ENCODE data around the gene GPR150. TPM values are rescaled to one million over a fixed set of nuclear protein-coding genes. Genes with fewer than 3 reads are reported as not detected.

Gene GPR150
- total and polyA plus RNA-seq, 2 of the 4 experiments (the other 2 are of a cell fraction) = under 0.01 to 0.10 TPM

DNA sequence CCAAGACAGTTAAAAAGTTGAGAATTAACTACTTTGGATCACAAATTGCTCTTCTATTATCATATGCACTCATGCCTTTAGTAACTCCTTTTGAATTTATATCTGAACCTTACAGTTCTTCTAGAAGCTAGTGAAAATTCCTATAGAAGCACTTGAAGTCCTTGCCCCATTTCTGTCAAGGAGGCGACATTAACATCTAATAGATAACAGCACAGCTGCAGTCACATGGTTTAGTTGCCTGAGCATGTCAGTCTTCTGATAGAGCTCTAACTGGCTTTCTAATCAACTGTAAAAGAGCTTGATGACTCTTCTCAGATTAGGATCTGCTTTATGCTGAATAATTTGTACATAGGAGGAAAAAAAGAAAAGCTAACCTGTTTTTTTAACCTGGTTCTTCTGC lies 35.7 kb downstream of the GPR150 start:
- Histone ChIP-seq H4K8ac (ENCODE audit: low read depth in 2 of 2, low read length in 2 of 2) (no peak overlapping the region), H3K23ac (ENCODE audit: low read depth, low read length) (no peak overlapping the region), H3K9ac (ENCODE audit: low read depth, low read length) (no peak overlapping the region), H2BK5ac (ENCODE audit: low read depth, low read length, poor library complexity, severe bottlenecking) (no peak overlapping the region), H4K5ac (ENCODE audit: low read depth, low read length) (no peak overlapping the region), H2BK15ac (ENCODE audit: low read depth, low read length) (no peak overlapping the region), H3K4me1 (ENCODE audit: control insufficient read depth, insufficient read depth, low read length) (no peaks in the 10 kb centered on the region), H3K56ac (ENCODE audit: extremely low read depth, insufficient read depth, low read length) (no peak overlapping the region), H3K4me3 (ENCODE audit: insufficient read depth, low read depth, low read length) (no peak overlapping the region), H3K4ac (ENCODE audit: low read depth, low read length) (no peak overlapping the region), H3K36me3 (ENCODE audit: control insufficient read depth, insufficient read depth, low read length) (no peaks in the 10 kb centered on the region), H3K4me2 (ENCODE audit: low read depth, low read length) (no peak overlapping the region), H2AFZ (replicated peaks; ENCODE audit: low read length, poor library complexity) (no peak overlapping the region), H3K27ac (ENCODE audit: insufficient read depth, low read length) (no peak overlapping the region), H2AK5ac (ENCODE audit: low read depth, low read length) (no peak overlapping the region), H3K79me1 (ENCODE audit: low read depth in 1 of 2, low read length in 2 of 2) (no peaks in the 10 kb centered on the region), H3K9me3 (ENCODE audit: control insufficient read depth, insufficient read depth, low read length) (no peaks in the 10 kb centered on the region), H4K91ac (ENCODE audit: insufficient read depth, low read depth, low read length) (no peak overlapping the region), H3K27me3 (ENCODE audit: control insufficient read depth, insufficient read depth, low read length) (no peaks in the 10 kb centered on the region), H4K20me1 (ENCODE audit: insufficient read depth, low read length) (no peaks in the 10 kb centered on the region), H2BK20ac (ENCODE audit: low read depth, low read length) (no peak overlapping the region), H2BK120ac (ENCODE audit: low read depth, low read length) (no peak overlapping the region), H3K9me1 (ENCODE audit: insufficient read depth, low read length) (no peaks in the 10 kb centered on the region), H3K18ac (ENCODE audit: low read depth, low read length) (no peak overlapping the region), H2AK9ac (replicated peaks; ENCODE audit: low read depth, low read length, poor library complexity) (no peak overlapping the region), H3K14ac (replicated peaks; ENCODE audit: low read depth, low read length) (no peak overlapping the region)
- ChIA-PET CTCF (no interaction called here), POLR2A (ENCODE audit: unreplicated experiment) (no interaction called here)
- ATAC-seq (ENCODE audit: low read depth) (no peak), DNase-seq (no peak)
- intact Hi-C loops (cut with micrococcal nuclease) (no loop called here), dilution Hi-C loops (cut with HindIII; ENCODE audit: low sequenced_read_pairs, unreplicated experiment) (no loop called here), in situ Hi-C loops (cut with MboI; ENCODE audit: low sequenced_read_pairs) (no loop called here)
- TF ChIP-seq, protein P1, sequence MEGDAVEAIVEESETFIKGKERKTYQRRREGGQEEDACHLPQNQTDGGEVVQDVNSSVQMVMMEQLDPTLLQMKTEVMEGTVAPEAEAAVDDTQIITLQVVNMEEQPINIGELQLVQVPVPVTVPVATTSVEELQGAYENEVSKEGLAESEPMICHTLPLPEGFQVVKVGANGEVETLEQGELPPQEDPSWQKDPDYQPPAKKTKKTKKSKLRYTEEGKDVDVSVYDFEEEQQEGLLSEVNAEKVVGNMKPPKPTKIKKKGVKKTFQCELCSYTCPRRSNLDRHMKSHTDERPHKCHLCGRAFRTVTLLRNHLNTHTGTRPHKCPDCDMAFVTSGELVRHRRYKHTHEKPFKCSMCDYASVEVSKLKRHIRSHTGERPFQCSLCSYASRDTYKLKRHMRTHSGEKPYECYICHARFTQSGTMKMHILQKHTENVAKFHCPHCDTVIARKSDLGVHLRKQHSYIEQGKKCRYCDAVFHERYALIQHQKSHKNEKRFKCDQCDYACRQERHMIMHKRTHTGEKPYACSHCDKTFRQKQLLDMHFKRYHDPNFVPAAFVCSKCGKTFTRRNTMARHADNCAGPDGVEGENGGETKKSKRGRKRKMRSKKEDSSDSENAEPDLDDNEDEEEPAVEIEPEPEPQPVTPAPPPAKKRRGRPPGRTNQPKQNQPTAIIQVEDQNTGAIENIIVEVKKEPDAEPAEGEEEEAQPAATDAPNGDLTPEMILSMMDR (conservative IDR thresholded peaks at IDR 0.05; ENCODE audit: low read depth, low read length) = no peak
- TF ChIP-seq RAD21 (IDR thresholded peaks at IDR 0.05; ENCODE audit: low read length) = no peak
- no peak for TF ChIP-seq CEBPB (IDR thresholded peaks at IDR 0.05; ENCODE audit: low read depth, low read length)
- TF ChIP-seq MAFK (IDR thresholded peaks at IDR 0.05; ENCODE audit: low read depth, low read length) = no peak
- TF ChIP-seq FOS (IDR thresholded peaks at IDR 0.05; ENCODE audit: low read depth, low read length) = no peak
- TF ChIP-seq, protein P2, sequence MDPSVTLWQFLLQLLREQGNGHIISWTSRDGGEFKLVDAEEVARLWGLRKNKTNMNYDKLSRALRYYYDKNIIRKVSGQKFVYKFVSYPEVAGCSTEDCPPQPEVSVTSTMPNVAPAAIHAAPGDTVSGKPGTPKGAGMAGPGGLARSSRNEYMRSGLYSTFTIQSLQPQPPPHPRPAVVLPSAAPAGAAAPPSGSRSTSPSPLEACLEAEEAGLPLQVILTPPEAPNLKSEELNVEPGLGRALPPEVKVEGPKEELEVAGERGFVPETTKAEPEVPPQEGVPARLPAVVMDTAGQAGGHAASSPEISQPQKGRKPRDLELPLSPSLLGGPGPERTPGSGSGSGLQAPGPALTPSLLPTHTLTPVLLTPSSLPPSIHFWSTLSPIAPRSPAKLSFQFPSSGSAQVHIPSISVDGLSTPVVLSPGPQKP (IDR thresholded peaks at IDR 0.05; ENCODE audit: borderline replicate concordance, low read depth, low read length) = no peak
- no peak for TF ChIP-seq RFX5 (IDR thresholded peaks at IDR 0.05; ENCODE audit: low read depth, low read length)
- TF ChIP-seq POLR2A (IDR thresholded peaks at IDR 0.05; ENCODE audit: low read depth, low read length) = no peak
- no peak for TF ChIP-seq CHD1 (IDR thresholded peaks at IDR 0.05; ENCODE audit: low read depth, low read length)
- no peak for TF ChIP-seq MXI1 (IDR thresholded peaks at IDR 0.05; ENCODE audit: borderline replicate concordance, low read depth, low read length)
- TF ChIP-seq MAZ (IDR thresholded peaks at IDR 0.05; ENCODE audit: borderline replicate concordance, low read depth, low read length) = no peak
- TF ChIP-seq BHLHE40 (IDR thresholded peaks at IDR 0.05; ENCODE audit: low read depth, low read length) = no peak
- no peak for TF ChIP-seq NFE2L2 (IDR thresholded peaks at IDR 0.05; ENCODE audit: low read depth, low read length)
- WGBS, 2 experiments (ENCODE audit: extremely low coverage in 2 of 2, insufficient read length in 1 of 2) = no CpG with 5 or more reads among the region's 1 CpG
- BruUV-seq (replicated peaks) = no TSS peak

All from IMR-90 (cell line).